HepG2 (cell line): ENCODE results near the gene LIM2. TPM values are rescaled to one million over a fixed set of nuclear protein-coding genes. Genes with fewer than 3 reads are reported as not detected.
A peak's percentile ranks its signal among the peaks of the same experiment; 100 is the strongest.

Source experiments
- FOXO1 ChIP-seq: sonication (generic); formaldehyde crosslinking; IDR thresholded peaks from 2 replicates; pipeline ENCODE4 v1.4.0; 2020; ENCODE audit warnings: missing genetic modification reagents
- GABPB1 ChIP-seq: IDR thresholded peaks from 2 replicates; pipeline ENCODE4 v1.6.1; 2016; ENCODE audit warnings: mild to moderate bottlenecking, missing genetic modification reagents, moderate library complexity, missing compliant biosample characterization
- HNRNPL ChIP-seq: fragments of 200-400 bp; formaldehyde crosslinking; IDR thresholded peaks from 2 replicates; pipeline ENCODE4 v1.6.1; 2017; ENCODE audit warnings: mild to moderate bottlenecking, low read depth, low read length
- JUNB ChIP-seq: sonication (generic); formaldehyde crosslinking; IDR thresholded peaks from 2 replicates; pipeline ENCODE4 v1.8.0; 2022; ENCODE audit warnings: missing genetic modification reagents, mild to moderate bottlenecking, borderline replicate concordance
- KAT8 ChIP-seq: IDR thresholded peaks from 2 replicates; pipeline ENCODE4 v1.6.1; 2016; ENCODE audit warnings: missing genetic modification reagents, missing compliant biosample characterization
- NAIF1 ChIP-seq: sonication (generic); formaldehyde crosslinking; IDR thresholded peaks from 2 replicates; pipeline ENCODE4 v1.5.0; 2020; ENCODE audit warnings: mild to moderate bottlenecking, missing genetic modification reagents, borderline replicate concordance
- RXRB ChIP-seq: IDR thresholded peaks from 2 replicates; pipeline ENCODE4 v1.6.1; 2016; ENCODE audit warnings: borderline replicate concordance, missing genetic modification reagents, missing compliant biosample characterization
- TBX2 ChIP-seq: sonication (generic); formaldehyde crosslinking; IDR thresholded peaks from 2 replicates; pipeline ENCODE4 v1.5.0; 2020; ENCODE audit warnings: missing genetic modification reagents, mild to moderate bottlenecking, borderline replicate concordance
- YY1 ChIP-seq: IDR thresholded peaks from 2 replicates; pipeline ENCODE4 v1.6.1; 2011; ENCODE audit warnings: low read length, low read depth, moderate library complexity, mild to moderate bottlenecking; ENCODE audit not compliant: insufficient read depth, insufficient replicate concordance
- ZBTB38 ChIP-seq: sonication (generic); formaldehyde crosslinking; IDR thresholded peaks from 2 replicates; pipeline ENCODE4 v1.5.1; 2020; ENCODE audit warnings: mild to moderate bottlenecking, missing genetic modification reagents
- ZMYM3 ChIP-seq: sonication (generic); formaldehyde crosslinking; IDR thresholded peaks from 2 replicates; pipeline ENCODE4 v1.5.1; 2020; ENCODE audit warnings: mild to moderate bottlenecking, missing genetic modification reagents
- ZNF121 ChIP-seq: sonication (generic); formaldehyde crosslinking; IDR thresholded peaks from 2 replicates; pipeline ENCODE4 v1.5.0; 2020; ENCODE audit warnings: mild to moderate bottlenecking, missing genetic modification reagents
- ZNF292 ChIP-seq: sonication (generic); formaldehyde crosslinking; IDR thresholded peaks from 2 replicates; pipeline ENCODE4 v1.8.1; 2022; ENCODE audit warnings: mild to moderate bottlenecking, low read depth, missing genetic modification reagents, borderline replicate concordance
- ZNF431 ChIP-seq: sonication (generic); formaldehyde crosslinking; IDR thresholded peaks from 2 replicates; pipeline ENCODE4 v1.9.0; 2022; ENCODE audit warnings: missing genetic modification reagents, low read depth, mild to moderate bottlenecking, borderline replicate concordance
- ZNF761 ChIP-seq: sonication (generic); formaldehyde crosslinking; conservative IDR thresholded peaks from 2 replicates; pipeline ENCODE4 v1.4.0; 2020; ENCODE audit warnings: mild to moderate bottlenecking, missing genetic modification reagents
- polyA plus RNA-seq, 8 experiments: library from polyadenylated mRNA; depleted of rRNA in 3 of 8; stranded (reverse) in 7 of 8; unstranded in 1 of 8; fragments of >200 nt; fragmentation: Illumina TruSeq in 4 of 8; extraction: Trizol in 4 of 8; gene quantifications; 2 replicates each; pipeline versions ENCODE4 v1.2.1 to v1.2.3, GENCODE V29; 2011 to 2016; ENCODE audit warnings: low read depth in 4 of 8, missing spikeins in 1 of 8, mixed read lengths in 1 of 8; ENCODE audit not compliant: insufficient read depth in 1 of 8
- total RNA-seq, 5 experiments: library from RNA; depleted of rRNA; stranded (reverse); fragments of >200 nt; fragmentation: Illumina TruSeq; extraction: Trizol; gene quantifications; 2 replicates each; pipeline ENCODE4 v1.2.3, GENCODE V29; 2016; ENCODE audit warnings: low read depth in 1 of 5
- TF ChIP-seq, protein P1 (sequence below), 2 experiments: sonication (generic) in 1 of 2; formaldehyde crosslinking in 1 of 2; IDR thresholded peaks; 2 replicates each; pipeline versions ENCODE4 v1.4.0 to v1.6.1; 2018 to 2020; ENCODE audit warnings: missing genetic modification reagents in 2 of 2, borderline replicate concordance in 1 of 2, low read depth in 1 of 2, mild to moderate bottlenecking in 1 of 2, missing biosample characterization in 1 of 2
- TF ChIP-seq, protein P2 (sequence below): sonication (generic); formaldehyde crosslinking; IDR thresholded peaks from 2 replicates; pipeline ENCODE4 v1.4.0; 2020; ENCODE audit warnings: mild to moderate bottlenecking, missing genetic modification reagents, borderline replicate concordance
- TF ChIP-seq, protein P3 (sequence below): sonication (generic); formaldehyde crosslinking; IDR thresholded peaks from 2 replicates; pipeline ENCODE4 v1.8.1; 2023; ENCODE audit warnings: missing genetic modification reagents, mild to moderate bottlenecking, borderline replicate concordance
- TF ChIP-seq, protein P4 (sequence below): sonication (generic); formaldehyde crosslinking; IDR thresholded peaks from 2 replicates; pipeline ENCODE4 v1.5.0; 2020; ENCODE audit warnings: mild to moderate bottlenecking, missing genetic modification reagents, moderate library complexity
- TF ChIP-seq, protein P5 (sequence below): IDR thresholded peaks from 2 replicates; pipeline ENCODE4 v1.6.1; 2016

LIM2 gene
- total and polyA plus RNA-seq, 2 of the 13 experiments (the other 11 are each of a cell fraction or from before 2014, with no cell fraction given), result 1.3 TPM; not detected in 1

DNA sequence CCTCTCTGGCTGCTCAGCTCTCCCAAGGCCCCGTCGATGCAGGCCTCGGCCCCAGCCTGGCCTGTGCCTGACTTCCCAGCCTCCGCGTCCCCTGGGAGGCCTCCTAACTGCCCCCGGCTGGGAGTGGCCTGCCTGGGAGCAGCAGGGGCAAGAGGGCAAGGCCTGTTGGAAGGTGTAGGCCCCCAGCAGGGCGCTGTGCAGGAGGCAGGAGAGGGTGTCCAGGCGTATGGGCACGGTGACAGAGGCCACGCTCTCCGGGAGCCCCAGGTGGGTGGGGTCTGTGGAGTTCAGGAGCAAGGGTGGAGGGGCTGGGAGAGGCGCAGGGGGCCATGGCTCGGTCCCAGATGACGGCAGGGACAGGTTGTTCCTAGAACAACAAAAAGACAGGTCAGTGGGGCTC lies 1.4 kb upstream of the LIM2 start (continued):
- TF ChIP-seq, protein P1, sequence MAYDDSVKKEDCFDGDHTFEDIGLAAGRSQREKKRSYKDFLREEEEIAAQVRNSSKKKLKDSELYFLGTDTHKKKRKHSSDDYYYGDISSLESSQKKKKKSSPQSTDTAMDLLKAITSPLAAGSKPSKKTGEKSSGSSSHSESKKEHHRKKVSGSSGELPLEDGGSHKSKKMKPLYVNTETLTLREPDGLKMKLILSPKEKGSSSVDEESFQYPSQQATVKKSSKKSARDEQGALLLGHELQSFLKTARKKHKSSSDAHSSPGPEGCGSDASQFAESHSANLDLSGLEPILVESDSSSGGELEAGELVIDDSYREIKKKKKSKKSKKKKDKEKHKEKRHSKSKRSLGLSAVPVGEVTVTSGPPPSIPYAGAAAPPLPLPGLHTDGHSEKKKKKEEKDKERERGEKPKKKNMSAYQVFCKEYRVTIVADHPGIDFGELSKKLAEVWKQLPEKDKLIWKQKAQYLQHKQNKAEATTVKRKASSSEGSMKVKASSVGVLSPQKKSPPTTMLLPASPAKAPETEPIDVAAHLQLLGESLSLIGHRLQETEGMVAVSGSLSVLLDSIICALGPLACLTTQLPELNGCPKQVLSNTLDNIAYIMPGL (CRISPR knock-in tag; IDR thresholded peaks at IDR 0.05; ENCODE audit: borderline replicate concordance in 1 of 2, low read depth in 1 of 2), result peak; percentile 9 to 29; a peak in 1 of 4 replicates
- TF ChIP-seq, protein P2, sequence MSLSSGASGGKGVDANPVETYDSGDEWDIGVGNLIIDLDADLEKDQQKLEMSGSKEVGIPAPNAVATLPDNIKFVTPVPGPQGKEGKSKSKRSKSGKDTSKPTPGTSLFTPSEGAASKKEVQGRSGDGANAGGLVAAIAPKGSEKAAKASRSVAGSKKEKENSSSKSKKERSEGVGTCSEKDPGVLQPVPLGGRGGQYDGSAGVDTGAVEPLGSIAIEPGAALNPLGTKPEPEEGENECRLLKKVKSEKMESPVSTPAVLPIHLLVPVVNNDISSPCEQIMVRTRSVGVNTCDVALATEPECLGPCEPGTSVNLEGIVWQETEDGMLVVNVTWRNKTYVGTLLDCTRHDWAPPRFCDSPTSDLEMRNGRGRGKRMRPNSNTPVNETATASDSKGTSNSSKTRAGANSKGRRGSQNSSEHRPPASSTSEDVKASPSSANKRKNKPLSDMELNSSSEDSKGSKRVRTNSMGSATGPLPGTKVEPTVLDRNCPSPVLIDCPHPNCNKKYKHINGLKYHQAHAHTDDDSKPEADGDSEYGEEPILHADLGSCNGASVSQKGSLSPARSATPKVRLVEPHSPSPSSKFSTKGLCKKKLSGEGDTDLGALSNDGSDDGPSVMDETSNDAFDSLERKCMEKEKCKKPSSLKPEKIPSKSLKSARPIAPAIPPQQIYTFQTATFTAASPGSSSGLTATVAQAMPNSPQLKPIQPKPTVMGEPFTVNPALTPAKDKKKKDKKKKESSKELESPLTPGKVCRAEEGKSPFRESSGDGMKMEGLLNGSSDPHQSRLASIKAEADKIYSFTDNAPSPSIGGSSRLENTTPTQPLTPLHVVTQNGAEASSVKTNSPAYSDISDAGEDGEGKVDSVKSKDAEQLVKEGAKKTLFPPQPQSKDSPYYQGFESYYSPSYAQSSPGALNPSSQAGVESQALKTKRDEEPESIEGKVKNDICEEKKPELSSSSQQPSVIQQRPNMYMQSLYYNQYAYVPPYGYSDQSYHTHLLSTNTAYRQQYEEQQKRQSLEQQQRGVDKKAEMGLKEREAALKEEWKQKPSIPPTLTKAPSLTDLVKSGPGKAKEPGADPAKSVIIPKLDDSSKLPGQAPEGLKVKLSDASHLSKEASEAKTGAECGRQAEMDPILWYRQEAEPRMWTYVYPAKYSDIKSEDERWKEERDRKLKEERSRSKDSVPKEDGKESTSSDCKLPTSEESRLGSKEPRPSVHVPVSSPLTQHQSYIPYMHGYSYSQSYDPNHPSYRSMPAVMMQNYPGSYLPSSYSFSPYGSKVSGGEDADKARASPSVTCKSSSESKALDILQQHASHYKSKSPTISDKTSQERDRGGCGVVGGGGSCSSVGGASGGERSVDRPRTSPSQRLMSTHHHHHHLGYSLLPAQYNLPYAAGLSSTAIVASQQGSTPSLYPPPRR, result no peak
- TF ChIP-seq HNRNPL, result peak; percentile 90
- peak; percentile 18; the same call in 1 of the 2 replicates for TF ChIP-seq RXRB (CRISPR knock-in tag)
- 0 out of 2 replicates have a peak, but pooled peaks have one; percentile 37 for TF ChIP-seq NAIF1 (CRISPR knock-in tag)
- TF ChIP-seq, protein P3, sequence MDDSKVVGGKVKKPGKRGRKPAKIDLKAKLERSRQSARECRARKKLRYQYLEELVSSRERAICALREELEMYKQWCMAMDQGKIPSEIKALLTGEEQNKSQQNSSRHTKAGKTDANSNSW (CRISPR knock-in tag), result no peak
- TF ChIP-seq ZMYM3, result 0 out of 2 replicates have a peak, but pooled peaks have one; percentile 54
- TF ChIP-seq ZNF761 (CRISPR knock-in tag), result no peak
- TF ChIP-seq, protein P4, sequence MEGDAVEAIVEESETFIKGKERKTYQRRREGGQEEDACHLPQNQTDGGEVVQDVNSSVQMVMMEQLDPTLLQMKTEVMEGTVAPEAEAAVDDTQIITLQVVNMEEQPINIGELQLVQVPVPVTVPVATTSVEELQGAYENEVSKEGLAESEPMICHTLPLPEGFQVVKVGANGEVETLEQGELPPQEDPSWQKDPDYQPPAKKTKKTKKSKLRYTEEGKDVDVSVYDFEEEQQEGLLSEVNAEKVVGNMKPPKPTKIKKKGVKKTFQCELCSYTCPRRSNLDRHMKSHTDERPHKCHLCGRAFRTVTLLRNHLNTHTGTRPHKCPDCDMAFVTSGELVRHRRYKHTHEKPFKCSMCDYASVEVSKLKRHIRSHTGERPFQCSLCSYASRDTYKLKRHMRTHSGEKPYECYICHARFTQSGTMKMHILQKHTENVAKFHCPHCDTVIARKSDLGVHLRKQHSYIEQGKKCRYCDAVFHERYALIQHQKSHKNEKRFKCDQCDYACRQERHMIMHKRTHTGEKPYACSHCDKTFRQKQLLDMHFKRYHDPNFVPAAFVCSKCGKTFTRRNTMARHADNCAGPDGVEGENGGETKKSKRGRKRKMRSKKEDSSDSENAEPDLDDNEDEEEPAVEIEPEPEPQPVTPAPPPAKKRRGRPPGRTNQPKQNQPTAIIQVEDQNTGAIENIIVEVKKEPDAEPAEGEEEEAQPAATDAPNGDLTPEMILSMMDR (CRISPR knock-in tag), result peak; percentile 44
- TF ChIP-seq ZNF121 (CRISPR knock-in tag), result no peak
- peak; percentile 12 for TF ChIP-seq YY1
- TF ChIP-seq JUNB (CRISPR knock-in tag), result no peak
- TF ChIP-seq, protein P5, sequence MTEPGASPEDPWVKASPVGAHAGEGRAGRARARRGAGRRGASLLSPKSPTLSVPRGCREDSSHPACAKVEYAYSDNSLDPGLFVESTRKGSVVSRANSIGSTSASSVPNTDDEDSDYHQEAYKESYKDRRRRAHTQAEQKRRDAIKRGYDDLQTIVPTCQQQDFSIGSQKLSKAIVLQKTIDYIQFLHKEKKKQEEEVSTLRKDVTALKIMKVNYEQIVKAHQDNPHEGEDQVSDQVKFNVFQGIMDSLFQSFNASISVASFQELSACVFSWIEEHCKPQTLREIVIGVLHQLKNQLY (CRISPR knock-in tag), result no peak
- 0 out of 2 replicates have a peak, but pooled peaks have one; percentile 58 for TF ChIP-seq ZNF292
- TF ChIP-seq ZBTB38, result peak; percentile 54; the same call in 1 of the 2 replicates
- no peak for TF ChIP-seq FOXO1 (CRISPR knock-in tag)
- TF ChIP-seq GABPB1 (CRISPR knock-in tag), result peak; percentile 62; the same call in 1 of the 2 replicates
- no peak for TF ChIP-seq ZNF431 (CRISPR knock-in tag)
- peak; percentile 36; the same call in 1 of the 2 replicates for TF ChIP-seq KAT8 (CRISPR knock-in tag)
- peak; percentile 45; the same call in 1 of the 2 replicates for TF ChIP-seq TBX2 (CRISPR knock-in tag)
